ENCODE data around the gene EIF4B. TPM values are rescaled to one million over a fixed set of nuclear protein-coding genes. Genes with fewer than 3 reads are reported as not detected.

Gene EIF4B
- polyA plus RNA-seq, 1 of the 3 experiments (the other 2 are of a cell fraction) = 267 TPM

DNA sequence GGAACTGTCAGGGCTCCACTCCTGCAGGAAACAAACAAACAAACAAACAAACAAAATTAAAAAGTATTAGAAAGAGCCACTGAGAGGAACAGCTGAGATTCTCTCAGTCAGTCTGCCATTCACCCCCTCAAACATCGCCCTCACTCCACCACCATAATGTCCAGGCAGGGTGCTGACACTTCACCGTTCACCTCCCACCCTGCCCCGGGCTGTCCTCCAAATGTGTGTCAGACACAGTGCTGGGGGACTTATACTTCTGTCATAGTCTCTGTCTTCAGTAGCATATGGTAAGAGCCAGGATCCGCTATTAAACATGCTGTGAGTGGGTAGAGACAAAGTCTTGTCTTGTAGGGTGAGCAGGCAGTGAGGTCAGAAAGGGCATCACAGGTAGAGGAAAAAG, 29.1 kb upstream of the EIF4B start:
- CTCF ChIA-PET = interaction anchor here (0.7 to 12.6 kb wide), 4 partner anchors 11 to 116 kb away, joined by 3 to 485 read pairs (median 18); no protein-coding TSS in a partner anchor
- TF ChIP-seq MXI1 (IDR thresholded peaks at IDR 0.05; ENCODE audit: low read depth, low read length) = no peak
- no peak for TF ChIP-seq FOXM1 (IDR thresholded peaks at IDR 0.05; ENCODE audit: low read depth)
- TF ChIP-seq, protein P1, sequence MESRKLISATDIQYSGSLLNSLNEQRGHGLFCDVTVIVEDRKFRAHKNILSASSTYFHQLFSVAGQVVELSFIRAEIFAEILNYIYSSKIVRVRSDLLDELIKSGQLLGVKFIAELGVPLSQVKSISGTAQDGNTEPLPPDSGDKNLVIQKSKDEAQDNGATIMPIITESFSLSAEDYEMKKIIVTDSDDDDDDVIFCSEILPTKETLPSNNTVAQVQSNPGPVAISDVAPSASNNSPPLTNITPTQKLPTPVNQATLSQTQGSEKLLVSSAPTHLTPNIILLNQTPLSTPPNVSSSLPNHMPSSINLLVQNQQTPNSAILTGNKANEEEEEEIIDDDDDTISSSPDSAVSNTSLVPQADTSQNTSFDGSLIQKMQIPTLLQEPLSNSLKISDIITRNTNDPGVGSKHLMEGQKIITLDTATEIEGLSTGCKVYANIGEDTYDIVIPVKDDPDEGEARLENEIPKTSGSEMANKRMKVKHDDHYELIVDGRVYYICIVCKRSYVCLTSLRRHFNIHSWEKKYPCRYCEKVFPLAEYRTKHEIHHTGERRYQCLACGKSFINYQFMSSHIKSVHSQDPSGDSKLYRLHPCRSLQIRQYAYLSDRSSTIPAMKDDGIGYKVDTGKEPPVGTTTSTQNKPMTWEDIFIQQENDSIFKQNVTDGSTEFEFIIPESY (IDR thresholded peaks at IDR 0.05; ENCODE audit: borderline replicate concordance, low read depth) = no peak
- DNase-seq = no peak

DNA sequence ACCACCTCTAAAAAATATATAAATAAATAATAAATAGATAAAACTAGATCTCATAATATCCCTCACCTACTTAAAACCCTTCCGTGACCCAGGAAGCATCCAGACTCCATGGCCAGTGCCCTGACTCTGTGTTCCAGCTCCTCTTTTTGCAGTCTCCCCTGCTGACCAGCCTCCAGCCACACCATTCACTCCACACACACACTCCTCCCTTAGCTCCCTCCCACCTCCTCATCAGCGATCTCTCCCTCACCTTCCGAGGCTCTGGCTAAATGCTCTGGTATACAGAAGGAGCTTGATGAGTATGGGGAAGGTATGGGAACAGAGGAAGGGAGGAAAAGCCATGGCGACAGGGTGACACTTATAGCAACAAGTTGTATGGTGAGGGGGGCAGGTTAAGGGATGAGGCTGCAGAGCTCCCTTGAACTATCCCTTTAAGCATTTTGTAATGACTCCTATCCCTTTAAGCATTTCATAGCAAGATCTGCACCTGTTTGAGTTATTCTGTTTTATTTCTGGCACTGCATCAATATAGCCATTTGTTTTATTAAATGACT, 26.1 kb upstream of the EIF4B start:
- POLR2A ChIA-PET = no interaction called here
- no peaks in the 10 kb centered on the region for H3K36me3 ChIP-seq (replicated peaks in 1 of 2; ENCODE audit: control insufficient read depth in 1 of 2, insufficient read depth in 2 of 2, low read length in 1 of 2)
- no peak for DNase-seq
- no peak overlapping the region for H3K4me2 ChIP-seq
- WGBS (ENCODE audit: low lambda C conversion rate) = 35% methylated on average over 4 of the region's 4 CpGs
- no peaks in the 10 kb centered on the region for H3K27me3 ChIP-seq (ENCODE audit: insufficient read depth)
- H4K20me1 ChIP-seq (ENCODE audit: insufficient read depth) = no peaks in the 10 kb centered on the region
- no peaks in the 10 kb centered on the region for H3K9me3 ChIP-seq
- no peak overlapping the region for H3K27ac ChIP-seq (ENCODE audit: low read depth in 2 of 2, low read length in 1 of 2)
- H3F3A ChIP-seq (replicated peaks; ENCODE audit: insufficient read depth) = no peaks in the 10 kb centered on the region
- TF ChIP-seq, protein P2, sequence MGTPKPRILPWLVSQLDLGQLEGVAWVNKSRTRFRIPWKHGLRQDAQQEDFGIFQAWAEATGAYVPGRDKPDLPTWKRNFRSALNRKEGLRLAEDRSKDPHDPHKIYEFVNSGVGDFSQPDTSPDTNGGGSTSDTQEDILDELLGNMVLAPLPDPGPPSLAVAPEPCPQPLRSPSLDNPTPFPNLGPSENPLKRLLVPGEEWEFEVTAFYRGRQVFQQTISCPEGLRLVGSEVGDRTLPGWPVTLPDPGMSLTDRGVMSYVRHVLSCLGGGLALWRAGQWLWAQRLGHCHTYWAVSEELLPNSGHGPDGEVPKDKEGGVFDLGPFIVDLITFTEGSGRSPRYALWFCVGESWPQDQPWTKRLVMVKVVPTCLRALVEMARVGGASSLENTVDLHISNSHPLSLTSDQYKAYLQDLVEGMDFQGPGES (IDR thresholded peaks at IDR 0.05; ENCODE audit: low read depth, low read length) = no peak
- TF ChIP-seq EZH2phosphoT487 (IDR thresholded peaks at IDR 0.05; ENCODE audit: borderline replicate concordance, low read depth) (no peak), FOSL2 (IDR thresholded peaks at IDR 0.05; ENCODE audit: borderline replicate concordance, low read depth) (no peak), FOXJ3 (CRISPR knock-in tag; IDR thresholded peaks at IDR 0.05) (no peak), MXI1 (IDR thresholded peaks at IDR 0.05; ENCODE audit: low read depth, low read length) (no peak), RCOR1 (IDR thresholded peaks at IDR 0.05; ENCODE audit: low read length) (no peak), NFIC (IDR thresholded peaks at IDR 0.05; ENCODE audit: borderline replicate concordance) (no peak), RFX5 (IDR thresholded peaks at IDR 0.05; ENCODE audit: low read length) (no peak), FOXM1 (IDR thresholded peaks at IDR 0.05; ENCODE audit: low read depth) (no peak), GATA2 (CRISPR knock-in tag; IDR thresholded peaks at IDR 0.05) (no peak), GABPA (IDR thresholded peaks at IDR 0.05; ENCODE audit: low read depth) (no peak), TCF12 (IDR thresholded peaks at IDR 0.05) (no peak), YY1 (IDR thresholded peaks at IDR 0.05; ENCODE audit: low read depth) (no peak)
- TF ChIP-seq, protein P3, sequence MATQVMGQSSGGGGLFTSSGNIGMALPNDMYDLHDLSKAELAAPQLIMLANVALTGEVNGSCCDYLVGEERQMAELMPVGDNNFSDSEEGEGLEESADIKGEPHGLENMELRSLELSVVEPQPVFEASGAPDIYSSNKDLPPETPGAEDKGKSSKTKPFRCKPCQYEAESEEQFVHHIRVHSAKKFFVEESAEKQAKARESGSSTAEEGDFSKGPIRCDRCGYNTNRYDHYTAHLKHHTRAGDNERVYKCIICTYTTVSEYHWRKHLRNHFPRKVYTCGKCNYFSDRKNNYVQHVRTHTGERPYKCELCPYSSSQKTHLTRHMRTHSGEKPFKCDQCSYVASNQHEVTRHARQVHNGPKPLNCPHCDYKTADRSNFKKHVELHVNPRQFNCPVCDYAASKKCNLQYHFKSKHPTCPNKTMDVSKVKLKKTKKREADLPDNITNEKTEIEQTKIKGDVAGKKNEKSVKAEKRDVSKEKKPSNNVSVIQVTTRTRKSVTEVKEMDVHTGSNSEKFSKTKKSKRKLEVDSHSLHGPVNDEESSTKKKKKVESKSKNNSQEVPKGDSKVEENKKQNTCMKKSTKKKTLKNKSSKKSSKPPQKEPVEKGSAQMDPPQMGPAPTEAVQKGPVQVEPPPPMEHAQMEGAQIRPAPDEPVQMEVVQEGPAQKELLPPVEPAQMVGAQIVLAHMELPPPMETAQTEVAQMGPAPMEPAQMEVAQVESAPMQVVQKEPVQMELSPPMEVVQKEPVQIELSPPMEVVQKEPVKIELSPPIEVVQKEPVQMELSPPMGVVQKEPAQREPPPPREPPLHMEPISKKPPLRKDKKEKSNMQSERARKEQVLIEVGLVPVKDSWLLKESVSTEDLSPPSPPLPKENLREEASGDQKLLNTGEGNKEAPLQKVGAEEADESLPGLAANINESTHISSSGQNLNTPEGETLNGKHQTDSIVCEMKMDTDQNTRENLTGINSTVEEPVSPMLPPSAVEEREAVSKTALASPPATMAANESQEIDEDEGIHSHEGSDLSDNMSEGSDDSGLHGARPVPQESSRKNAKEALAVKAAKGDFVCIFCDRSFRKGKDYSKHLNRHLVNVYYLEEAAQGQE (IDR thresholded peaks at IDR 0.05; ENCODE audit: low read depth, low read length) = no peak
- TF ChIP-seq, protein P4, sequence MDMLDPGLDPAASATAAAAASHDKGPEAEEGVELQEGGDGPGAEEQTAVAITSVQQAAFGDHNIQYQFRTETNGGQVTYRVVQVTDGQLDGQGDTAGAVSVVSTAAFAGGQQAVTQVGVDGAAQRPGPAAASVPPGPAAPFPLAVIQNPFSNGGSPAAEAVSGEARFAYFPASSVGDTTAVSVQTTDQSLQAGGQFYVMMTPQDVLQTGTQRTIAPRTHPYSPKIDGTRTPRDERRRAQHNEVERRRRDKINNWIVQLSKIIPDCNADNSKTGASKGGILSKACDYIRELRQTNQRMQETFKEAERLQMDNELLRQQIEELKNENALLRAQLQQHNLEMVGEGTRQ (IDR thresholded peaks at IDR 0.05; ENCODE audit: borderline replicate concordance, low read depth, low read length) = no peak
- no peaks in the 10 kb centered on the region for H3K9me2 ChIP-seq
- no peak overlapping the region for H2AFZ ChIP-seq (ENCODE audit: low read depth)
- H3K79me2 ChIP-seq (ENCODE audit: insufficient read depth) = no peaks in the 10 kb centered on the region
- H3K4me3 ChIP-seq (ENCODE audit: low read depth in 2 of 2, low read length in 1 of 2) = no peak overlapping the region
- CTCF ChIA-PET = interaction anchor here (0.6 to 12.6 kb wide), 80 partner anchors 8 to 984 kb away, joined by 3 to 485 read pairs (median 5); partner anchors contain the start of genes EIF4B, KRT18, KRT3 and KRT8
- H3K9ac ChIP-seq = no peak overlapping the region
- peaks cover 0 to 19% of the 10 kb centered on the region in 2 experiments; a peak in 2 of 4 replicates for H3K4me1 ChIP-seq (ENCODE audit: control insufficient read depth in 1 of 2, insufficient read depth in 2 of 2, low read depth in 1 of 2, low read length in 1 of 2)

More for the DNA sequence above, 29.1 kb upstream of the EIF4B start:
- Histone ChIP-seq H3K4me1 (ENCODE audit: control insufficient read depth in 1 of 2, insufficient read depth in 2 of 2, low read depth in 1 of 2, low read length in 1 of 2) (peaks cover 0 to 26% of the 10 kb centered on the region in 2 experiments; a peak in 2 of 4 replicates), H3K9me2 (no peaks in the 10 kb centered on the region), H4K20me1 (ENCODE audit: insufficient read depth) (no peaks in the 10 kb centered on the region), H2AFZ (ENCODE audit: low read depth) (peak overlapping the region; percentile 66; the same call in 1 of the 2 replicates), H3K27me3 (ENCODE audit: insufficient read depth) (no peaks in the 10 kb centered on the region), H3K4me3 (ENCODE audit: low read depth in 2 of 2, low read length in 1 of 2) (no peak overlapping the region), H3K9me3 (no peaks in the 10 kb centered on the region), H3K4me2 (peak overlapping the region; percentile 37; the same call in 1 of the 2 replicates), H3K79me2 (ENCODE audit: insufficient read depth) (no peaks in the 10 kb centered on the region), H3F3A (replicated peaks; ENCODE audit: insufficient read depth) (peaks cover 3% of the 10 kb centered on the region), H3K9ac (no peak overlapping the region), H3K36me3 (replicated peaks in 1 of 2; ENCODE audit: control insufficient read depth in 1 of 2, insufficient read depth in 2 of 2, low read length in 1 of 2) (no peaks in the 10 kb centered on the region), H3K27ac (ENCODE audit: low read depth in 2 of 2, low read length in 1 of 2) (peak overlapping the region in 1 of 2 experiments; percentile 78; a peak in 2 of 4 replicates)
- 44% methylated on average over 3 of the region's 4 CpGs for WGBS (ENCODE audit: low lambda C conversion rate)
- POLR2A ChIA-PET = no interaction called here
